ENCODE results near the gene IFI27L1. TPM values are rescaled to one million over a fixed set of nuclear protein-coding genes. Genes with fewer than 3 reads are reported as not detected.

Gene IFI27L1
- total and polyA plus RNA-seq, 2 of the 13 experiments (the other 11 are each of a cell fraction or from before 2014, with no cell fraction given), result 11.9 to 19.0 TPM

DNA sequence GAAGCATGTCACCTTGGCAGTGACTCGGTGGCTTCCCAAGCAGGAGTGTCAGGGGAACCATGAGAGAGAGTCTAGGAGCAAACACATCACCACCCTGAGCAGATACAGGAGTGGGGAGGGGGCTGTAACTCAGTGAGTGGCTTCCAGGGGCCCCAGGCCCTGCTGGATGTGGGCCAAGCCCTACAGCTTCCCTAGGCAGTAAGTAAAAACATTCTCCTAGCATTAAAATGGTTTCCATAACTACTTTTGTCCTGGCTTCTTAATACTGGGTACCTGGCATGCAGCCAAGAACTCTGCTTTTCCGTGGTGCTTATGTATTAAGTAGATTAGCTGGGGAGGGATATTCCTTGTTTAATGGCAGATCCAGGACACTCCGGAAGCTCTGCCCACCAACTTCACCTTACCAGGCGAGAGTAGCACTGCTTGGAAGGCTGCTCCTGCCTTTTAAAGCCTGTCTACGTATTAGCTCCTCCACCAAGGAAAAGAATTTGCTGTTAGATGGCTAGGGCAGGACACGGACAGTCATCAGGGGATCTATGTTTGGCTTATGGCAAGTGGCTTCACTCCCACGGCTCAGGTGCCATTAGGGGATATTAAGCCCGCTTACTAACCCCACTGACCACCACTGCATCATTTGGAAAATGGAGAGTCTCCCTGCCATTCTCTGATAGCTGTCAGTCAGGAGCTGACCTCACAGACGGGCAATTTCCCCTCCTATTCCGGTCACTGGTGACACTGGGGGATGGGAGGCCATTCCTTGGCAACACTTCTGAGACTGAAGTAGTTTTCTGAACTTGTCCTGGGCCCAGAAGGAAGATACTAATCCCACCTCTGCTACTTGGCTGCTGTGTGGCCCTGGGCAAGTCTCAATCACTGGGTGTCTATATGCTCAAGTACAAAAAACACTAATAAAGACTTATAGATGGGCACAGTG is 32.2 kb upstream of the IFI27L1 start:
- CTCF ChIA-PET (ENCODE audit: low intra/inter-chr PET ratio, low total read pairs), result no interaction called here
- no TSS peak for BruUV-seq (replicated peaks)
- POLR2A ChIA-PET, result no interaction called here
- no peak overlapping the region for H3K4me2 ChIP-seq (ENCODE audit: low read depth, low read length)
- H3K36me3 ChIP-seq (replicated peaks in 1 of 2; ENCODE audit: control insufficient read depth in 1 of 2, insufficient read depth in 2 of 2, low read length in 2 of 2), result peaks cover 28 to 74% of the 10 kb centered on the region in 2 experiments
- no peak overlapping the region for H3K4me3 ChIP-seq (replicated peaks in 1 of 3; ENCODE audit: insufficient read depth in 1 of 3, low read depth in 2 of 3, low read length in 3 of 3)
- in situ Hi-C loops (cut with HindIII; ENCODE audit: extremely low pct_ligation_motif_present, low pct_unique_long_range_greater_than_20kb), result no loop called here
- TF ChIP-seq RFXANK (CRISPR knock-in tag; IDR thresholded peaks at IDR 0.05), result no peak
- DNase-seq (ENCODE audit: low spot score), result no peak
- intact Hi-C loops (cut with micrococcal nuclease; ENCODE audit: unreplicated experiment), result no loop called here
- H2AFZ ChIP-seq (ENCODE audit: low read length), result no peak overlapping the region
- H3K4me1 ChIP-seq (ENCODE audit: insufficient read depth, low read length), result peaks cover 19% of the 10 kb centered on the region
- WGBS (ENCODE audit: low lambda C conversion rate), result 95% methylated on average over 9 of the region's 10 CpGs
- no peaks in the 10 kb centered on the region for H3K9me3 ChIP-seq (ENCODE audit: low read length)
- no peaks in the 10 kb centered on the region for H4K20me1 ChIP-seq (ENCODE audit: insufficient read depth, low read length)
- no peaks in the 10 kb centered on the region for H3K27me3 ChIP-seq (ENCODE audit: control insufficient read depth in 1 of 2, insufficient read depth in 2 of 2, low read length in 2 of 2)
- no peak for FAIRE-seq
- no peak for ATAC-seq
- H3K27ac ChIP-seq (ENCODE audit: extremely low read length, insufficient read depth, low read length), result no peak overlapping the region
- H3K9ac ChIP-seq (ENCODE audit: insufficient read depth, low read depth, low read length), result no peak overlapping the region
- no peaks in the 10 kb centered on the region for H3K79me2 ChIP-seq (ENCODE audit: insufficient read depth, low read length)

DNA sequence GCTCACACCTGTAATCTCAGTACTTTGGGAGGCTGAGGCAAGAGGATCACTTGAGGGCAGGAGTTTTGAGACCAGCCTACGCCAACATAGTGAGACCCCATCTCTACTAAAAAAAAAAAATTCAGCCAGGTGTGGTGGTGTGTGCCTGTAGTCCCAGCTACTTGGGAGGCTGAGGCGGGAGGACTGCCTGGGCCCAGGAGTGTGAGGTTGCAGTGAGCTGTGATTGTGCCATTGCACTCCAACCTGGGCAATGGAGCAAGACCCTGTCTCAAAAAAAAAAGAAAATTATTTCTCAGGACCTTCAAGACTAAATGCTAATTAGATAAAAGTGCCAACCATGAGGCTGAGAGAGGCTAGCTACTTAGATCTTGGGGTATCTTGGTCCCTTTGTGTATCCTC is 31.5 kb upstream of the IFI27L1 start:
- no peak overlapping the region for H2AFZ ChIP-seq (ENCODE audit: low read length)
- no peaks in the 10 kb centered on the region for H3K79me2 ChIP-seq (ENCODE audit: insufficient read depth, low read length)
- DNase-seq (ENCODE audit: low spot score), result no peak
- H4K20me1 ChIP-seq (ENCODE audit: insufficient read depth, low read length), result no peaks in the 10 kb centered on the region
- in situ Hi-C loops (cut with HindIII; ENCODE audit: extremely low pct_ligation_motif_present, low pct_unique_long_range_greater_than_20kb) (loop anchor here (10.0 kb wide), 1 partner anchor 255 kb away; no protein-coding TSS in a partner anchor), intact Hi-C loops (cut with micrococcal nuclease; ENCODE audit: unreplicated experiment) (no loop called here)
- no peak for FAIRE-seq
- peaks cover 30 to 74% of the 10 kb centered on the region in 2 experiments for H3K36me3 ChIP-seq (replicated peaks in 1 of 2; ENCODE audit: control insufficient read depth in 1 of 2, insufficient read depth in 2 of 2, low read length in 2 of 2)
- no peak overlapping the region for H3K9ac ChIP-seq (ENCODE audit: insufficient read depth, low read depth, low read length)
- no peak for ATAC-seq
- H3K4me1 ChIP-seq (ENCODE audit: insufficient read depth, low read length), result peaks cover 19% of the 10 kb centered on the region
- H3K27me3 ChIP-seq (ENCODE audit: control insufficient read depth in 1 of 2, insufficient read depth in 2 of 2, low read length in 2 of 2), result no peaks in the 10 kb centered on the region
- 94% methylated on average over 1 of the region's 2 CpGs for WGBS (ENCODE audit: low lambda C conversion rate)
- POLR2A ChIA-PET, result no interaction called here
- no peak overlapping the region for H3K4me3 ChIP-seq (replicated peaks in 1 of 3; ENCODE audit: insufficient read depth in 1 of 3, low read depth in 2 of 3, low read length in 3 of 3)
- no peaks in the 10 kb centered on the region for H3K9me3 ChIP-seq (ENCODE audit: low read length)
- BruUV-seq (replicated peaks), result no TSS peak
- CTCF ChIA-PET (ENCODE audit: low intra/inter-chr PET ratio, low total read pairs), result no interaction called here
- H3K27ac ChIP-seq (ENCODE audit: extremely low read length, insufficient read depth, low read length), result no peak overlapping the region
- H3K4me2 ChIP-seq (ENCODE audit: low read depth, low read length), result no peak overlapping the region
- TF ChIP-seq KLF12 (CRISPR knock-in tag; IDR thresholded peaks at IDR 0.05; ENCODE audit: borderline replicate concordance) (no peak), ZNF781 (CRISPR knock-in tag; IDR thresholded peaks at IDR 0.05; ENCODE audit: borderline replicate concordance, not compliant biosample characterization) (no peak), MAFG (CRISPR knock-in tag; IDR thresholded peaks at IDR 0.05) (no peak), ATRX (CRISPR knock-in tag; IDR thresholded peaks at IDR 0.05; ENCODE audit: borderline replicate concordance) (no peak), KDM5B (CRISPR knock-in tag; IDR thresholded peaks at IDR 0.05; ENCODE audit: borderline replicate concordance) (no peak), PLRG1 (conservative IDR thresholded peaks at IDR 0.05) (no peak)
- TF ChIP-seq, protein P1, sequence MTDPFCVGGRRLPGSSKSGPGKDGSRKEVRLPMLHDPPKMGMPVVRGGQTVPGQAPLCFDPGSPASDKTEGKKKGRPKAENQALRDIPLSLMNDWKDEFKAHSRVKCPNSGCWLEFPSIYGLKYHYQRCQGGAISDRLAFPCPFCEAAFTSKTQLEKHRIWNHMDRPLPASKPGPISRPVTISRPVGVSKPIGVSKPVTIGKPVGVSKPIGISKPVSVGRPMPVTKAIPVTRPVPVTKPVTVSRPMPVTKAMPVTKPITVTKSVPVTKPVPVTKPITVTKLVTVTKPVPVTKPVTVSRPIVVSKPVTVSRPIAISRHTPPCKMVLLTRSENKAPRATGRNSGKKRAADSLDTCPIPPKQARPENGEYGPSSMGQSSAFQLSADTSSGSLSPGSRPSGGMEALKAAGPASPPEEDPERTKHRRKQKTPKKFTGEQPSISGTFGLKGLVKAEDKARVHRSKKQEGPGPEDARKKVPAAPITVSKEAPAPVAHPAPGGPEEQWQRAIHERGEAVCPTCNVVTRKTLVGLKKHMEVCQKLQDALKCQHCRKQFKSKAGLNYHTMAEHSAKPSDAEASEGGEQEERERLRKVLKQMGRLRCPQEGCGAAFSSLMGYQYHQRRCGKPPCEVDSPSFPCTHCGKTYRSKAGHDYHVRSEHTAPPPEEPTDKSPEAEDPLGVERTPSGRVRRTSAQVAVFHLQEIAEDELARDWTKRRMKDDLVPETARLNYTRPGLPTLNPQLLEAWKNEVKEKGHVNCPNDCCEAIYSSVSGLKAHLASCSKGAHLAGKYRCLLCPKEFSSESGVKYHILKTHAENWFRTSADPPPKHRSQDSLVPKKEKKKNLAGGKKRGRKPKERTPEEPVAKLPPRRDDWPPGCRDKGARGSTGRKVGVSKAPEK (CRISPR knock-in tag; IDR thresholded peaks at IDR 0.05; ENCODE audit: borderline replicate concordance), result no peak
- TF ChIP-seq, protein P2, sequence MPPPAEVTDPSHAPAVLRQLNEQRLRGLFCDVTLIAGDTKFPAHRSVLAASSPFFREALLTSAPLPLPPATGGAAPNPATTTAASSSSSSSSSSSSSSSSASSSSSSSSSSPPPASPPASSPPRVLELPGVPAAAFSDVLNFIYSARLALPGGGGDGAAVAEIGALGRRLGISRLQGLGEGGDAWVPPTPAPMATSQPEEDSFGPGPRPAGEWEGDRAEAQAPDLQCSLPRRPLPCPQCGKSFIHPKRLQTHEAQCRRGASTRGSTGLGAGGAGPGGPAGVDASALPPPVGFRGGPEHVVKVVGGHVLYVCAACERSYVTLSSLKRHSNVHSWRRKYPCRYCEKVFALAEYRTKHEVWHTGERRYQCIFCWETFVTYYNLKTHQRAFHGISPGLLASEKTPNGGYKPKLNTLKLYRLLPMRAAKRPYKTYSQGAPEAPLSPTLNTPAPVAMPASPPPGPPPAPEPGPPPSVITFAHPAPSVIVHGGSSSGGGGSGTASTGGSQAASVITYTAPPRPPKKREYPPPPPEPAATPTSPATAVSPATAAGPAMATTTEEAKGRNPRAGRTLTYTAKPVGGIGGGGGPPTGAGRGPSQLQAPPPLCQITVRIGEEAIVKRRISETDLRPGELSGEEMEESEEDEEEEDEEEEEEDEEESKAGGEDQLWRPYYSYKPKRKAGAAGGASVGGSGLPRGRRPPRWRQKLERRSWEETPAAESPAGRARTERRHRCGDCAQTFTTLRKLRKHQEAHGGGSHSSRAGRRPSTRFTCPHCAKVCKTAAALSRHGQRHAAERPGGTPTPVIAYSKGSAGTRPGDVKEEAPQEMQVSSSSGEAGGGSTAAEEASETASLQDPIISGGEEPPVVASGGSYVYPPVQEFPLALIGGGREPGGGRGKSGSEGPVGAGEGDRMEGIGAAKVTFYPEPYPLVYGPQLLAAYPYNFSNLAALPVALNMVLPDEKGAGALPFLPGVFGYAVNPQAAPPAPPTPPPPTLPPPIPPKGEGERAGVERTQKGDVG (CRISPR knock-in tag; IDR thresholded peaks at IDR 0.05; ENCODE audit: borderline replicate concordance), result no peak
- TF ChIP-seq, protein P3, sequence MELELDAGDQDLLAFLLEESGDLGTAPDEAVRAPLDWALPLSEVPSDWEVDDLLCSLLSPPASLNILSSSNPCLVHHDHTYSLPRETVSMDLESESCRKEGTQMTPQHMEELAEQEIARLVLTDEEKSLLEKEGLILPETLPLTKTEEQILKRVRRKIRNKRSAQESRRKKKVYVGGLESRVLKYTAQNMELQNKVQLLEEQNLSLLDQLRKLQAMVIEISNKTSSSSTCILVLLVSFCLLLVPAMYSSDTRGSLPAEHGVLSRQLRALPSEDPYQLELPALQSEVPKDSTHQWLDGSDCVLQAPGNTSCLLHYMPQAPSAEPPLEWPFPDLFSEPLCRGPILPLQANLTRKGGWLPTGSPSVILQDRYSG (CRISPR knock-in tag; IDR thresholded peaks at IDR 0.05), result no peak
